Measurements from ENCODE around the gene CIP2A. TPM values are rescaled to one million over a fixed set of nuclear protein-coding genes. Genes with fewer than 3 reads are reported as not detected.

Gene CIP2A
- total and polyA plus RNA-seq, 2 of the 4 experiments (the other 2 are of a cell fraction), result 8.5 to 27.8 TPM

GRCh38 chr3:108509871-108510270 is 79.4 kb downstream of the CIP2A start:
- no peak overlapping the region for H4K8ac ChIP-seq (ENCODE audit: low read depth in 2 of 2, low read length in 2 of 2)
- H2AK5ac ChIP-seq (ENCODE audit: low read depth, low read length), result no peak overlapping the region
- H4K5ac ChIP-seq (ENCODE audit: low read depth, low read length), result no peak overlapping the region
- no peak overlapping the region for H2BK5ac ChIP-seq (ENCODE audit: low read depth, low read length, poor library complexity, severe bottlenecking)
- no peak overlapping the region for H2AFZ ChIP-seq (replicated peaks; ENCODE audit: low read length, poor library complexity)
- no peak overlapping the region for H3K23ac ChIP-seq (ENCODE audit: low read depth, low read length)
- intact Hi-C loops (cut with micrococcal nuclease) (no loop called here), dilution Hi-C loops (cut with HindIII; ENCODE audit: low sequenced_read_pairs, unreplicated experiment) (no loop called here), in situ Hi-C loops (cut with MboI; ENCODE audit: low sequenced_read_pairs) (no loop called here)
- TF ChIP-seq POLR2A (IDR thresholded peaks at IDR 0.05; ENCODE audit: low read depth, low read length) (no peak), CTCF (conservative IDR thresholded peaks at IDR 0.05; ENCODE audit: low read depth, low read length) (no peak), ELK1 (IDR thresholded peaks at IDR 0.05; ENCODE audit: borderline replicate concordance, low read depth, low read length) (no peak), SMC3 (IDR thresholded peaks at IDR 0.05; ENCODE audit: low read depth, low read length) (no peak), BHLHE40 (IDR thresholded peaks at IDR 0.05; ENCODE audit: low read depth, low read length) (no peak), CEBPB (IDR thresholded peaks at IDR 0.05; ENCODE audit: low read depth, low read length) (no peak), RAD21 (IDR thresholded peaks at IDR 0.05; ENCODE audit: low read length) (no peak), USF2 (IDR thresholded peaks at IDR 0.05; ENCODE audit: low read depth, low read length) (no peak), RFX5 (IDR thresholded peaks at IDR 0.05; ENCODE audit: low read depth, low read length) (no peak), CHD1 (IDR thresholded peaks at IDR 0.05; ENCODE audit: low read depth, low read length) (no peak), MAZ (IDR thresholded peaks at IDR 0.05; ENCODE audit: borderline replicate concordance, low read depth, low read length) (no peak), NFE2L2 (IDR thresholded peaks at IDR 0.05; ENCODE audit: low read depth, low read length) (no peak), MXI1 (IDR thresholded peaks at IDR 0.05; ENCODE audit: borderline replicate concordance, low read depth, low read length) (no peak), MAFK (IDR thresholded peaks at IDR 0.05; ENCODE audit: low read depth, low read length) (no peak), FOS (IDR thresholded peaks at IDR 0.05; ENCODE audit: low read depth, low read length) (no peak), RCOR1 (IDR thresholded peaks at IDR 0.05; ENCODE audit: insufficient replicate concordance, low read length) (no peak)
- H2BK20ac ChIP-seq (ENCODE audit: low read depth, low read length), result no peak overlapping the region
- no CpG with 5 or more reads among the region's 2 CpGs for WGBS, 2 experiments (ENCODE audit: extremely low coverage in 2 of 2, insufficient read length in 1 of 2)
- no peaks in the 10 kb centered on the region for H3K79me1 ChIP-seq (ENCODE audit: low read depth in 1 of 2, low read length in 2 of 2)
- CTCF ChIA-PET, result no interaction called here
- POLR2A ChIA-PET (ENCODE audit: unreplicated experiment), result no interaction called here
- no peaks in the 10 kb centered on the region for H3K36me3 ChIP-seq (ENCODE audit: control insufficient read depth, insufficient read depth, low read length)
- H3K18ac ChIP-seq (ENCODE audit: low read depth, low read length), result no peak overlapping the region
- no TSS peak for BruUV-seq (replicated peaks)
- H4K91ac ChIP-seq (ENCODE audit: insufficient read depth, low read depth, low read length), result no peak overlapping the region
- ATAC-seq (ENCODE audit: low read depth), result no peak
- no peak overlapping the region for H2AK9ac ChIP-seq (replicated peaks; ENCODE audit: low read depth, low read length, poor library complexity)
- no peak overlapping the region for H3K56ac ChIP-seq (ENCODE audit: extremely low read depth, insufficient read depth, low read length)
- no peak overlapping the region for H3K14ac ChIP-seq (replicated peaks; ENCODE audit: low read depth, low read length)
- H2BK15ac ChIP-seq (ENCODE audit: low read depth, low read length), result no peak overlapping the region
- no peak for DNase-seq
- H3K9me3 ChIP-seq (ENCODE audit: control insufficient read depth, insufficient read depth, low read length), result no peaks in the 10 kb centered on the region
- H3K27ac ChIP-seq (ENCODE audit: insufficient read depth, low read length), result no peak overlapping the region
- H2BK120ac ChIP-seq (ENCODE audit: low read depth, low read length), result no peak overlapping the region
- no peaks in the 10 kb centered on the region; the same call in 1 of the 2 replicates for H3K9me1 ChIP-seq (ENCODE audit: insufficient read depth, low read length)
- H3K4ac ChIP-seq (ENCODE audit: low read depth, low read length), result no peak overlapping the region
- no peaks in the 10 kb centered on the region; the same call in 1 of the 2 replicates for H3K27me3 ChIP-seq (ENCODE audit: control insufficient read depth, insufficient read depth, low read length)
- H4K20me1 ChIP-seq (ENCODE audit: insufficient read depth, low read length), result no peaks in the 10 kb centered on the region
- H3K4me3 ChIP-seq (ENCODE audit: insufficient read depth, low read depth, low read length), result no peak overlapping the region
- H3K4me1 ChIP-seq (ENCODE audit: control insufficient read depth, insufficient read depth, low read length), result no peaks in the 10 kb centered on the region
- no peak overlapping the region for H3K9ac ChIP-seq (ENCODE audit: low read depth, low read length)
- no peak overlapping the region for H3K4me2 ChIP-seq (ENCODE audit: low read depth, low read length)
